Esophagus squamous epithelium (tissue), 4 donors: ENCODE measurements around the gene CLEC2A.

Experiments
- POLR2A ChIP-seq, 4 donors: fragments of 450-650 bp; IDR thresholded peaks; one replicate each; pipeline ENCODE4 v1.6.1; 2017; ENCODE audit warnings: antibody characterized with exemption in 4 of 4, mild to moderate bottlenecking in 4 of 4, moderate library complexity in 3 of 4
- TF ChIP-seq, protein P1 (sequence below), 6 experiments: fragments of 450-650 bp in 4 of 6; fragments of 200-600 bp in 2 of 6; sonication (generic) in 2 of 6; IDR thresholded peaks; one replicate each; pipeline ENCODE4 v1.5.1; 2016 to 2019; ENCODE audit warnings: antibody characterized with exemption in 6 of 6, mild to moderate bottlenecking in 4 of 6, moderate library complexity in 4 of 6

DNA sequence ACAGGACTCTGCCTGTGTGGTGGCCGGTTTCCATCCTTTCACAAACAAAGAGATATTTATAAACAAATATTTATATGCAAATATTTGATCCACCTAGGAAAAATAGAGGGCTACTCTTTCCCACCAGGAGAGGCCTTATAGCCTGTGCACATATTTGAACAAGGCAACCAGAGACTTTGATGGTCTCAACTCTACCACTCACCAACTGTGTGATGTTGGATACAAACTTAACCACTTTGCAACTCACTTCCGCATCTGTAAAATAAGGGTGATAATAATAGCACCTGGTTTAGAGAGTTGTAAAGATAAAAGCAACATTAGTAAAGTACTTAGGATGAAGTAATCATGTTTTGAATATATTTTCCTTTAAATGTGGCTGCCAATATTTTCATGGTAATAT is 37.5 kb upstream of the CLEC2A start:
- TF ChIP-seq, protein P1, sequence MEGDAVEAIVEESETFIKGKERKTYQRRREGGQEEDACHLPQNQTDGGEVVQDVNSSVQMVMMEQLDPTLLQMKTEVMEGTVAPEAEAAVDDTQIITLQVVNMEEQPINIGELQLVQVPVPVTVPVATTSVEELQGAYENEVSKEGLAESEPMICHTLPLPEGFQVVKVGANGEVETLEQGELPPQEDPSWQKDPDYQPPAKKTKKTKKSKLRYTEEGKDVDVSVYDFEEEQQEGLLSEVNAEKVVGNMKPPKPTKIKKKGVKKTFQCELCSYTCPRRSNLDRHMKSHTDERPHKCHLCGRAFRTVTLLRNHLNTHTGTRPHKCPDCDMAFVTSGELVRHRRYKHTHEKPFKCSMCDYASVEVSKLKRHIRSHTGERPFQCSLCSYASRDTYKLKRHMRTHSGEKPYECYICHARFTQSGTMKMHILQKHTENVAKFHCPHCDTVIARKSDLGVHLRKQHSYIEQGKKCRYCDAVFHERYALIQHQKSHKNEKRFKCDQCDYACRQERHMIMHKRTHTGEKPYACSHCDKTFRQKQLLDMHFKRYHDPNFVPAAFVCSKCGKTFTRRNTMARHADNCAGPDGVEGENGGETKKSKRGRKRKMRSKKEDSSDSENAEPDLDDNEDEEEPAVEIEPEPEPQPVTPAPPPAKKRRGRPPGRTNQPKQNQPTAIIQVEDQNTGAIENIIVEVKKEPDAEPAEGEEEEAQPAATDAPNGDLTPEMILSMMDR (IDR thresholded peaks at IDR 0.05) = no peak
- TF ChIP-seq POLR2A (IDR thresholded peaks at IDR 0.05) = no peak
